A549 (cell line): ENCODE measurements around the gene RAX2. TPM values are rescaled to one million over a fixed set of nuclear protein-coding genes. Genes with fewer than 3 reads are reported as not detected.

Experiments used
- ATAC-seq, 2 experiments: fragments of 200-7000 bp in 1 of 2; fragments of >200 bp in 1 of 2; cut with Nextera tagmentation in 1 of 2; cut with Tn5 transposase in 1 of 2; 3 replicates each; pipeline versions ENCODE4 v1.8.0 to v1.9.1; 2018 to 2020; ENCODE audit warnings: mild to moderate bottlenecking in 1 of 2, moderate library complexity in 1 of 2
- CTCF ChIA-PET: fragments of 300-600 bp; sonication (Branson Sonifier 250); formaldehyde crosslinking; extraction: SDS; loops from one replicate; lab custom pipeline; 2021; ENCODE audit warnings: antibody characterized with exemption, inconsistent platforms; lab: Yijun Ruan, JAX
- POLR2A ChIA-PET: fragments of 350-600 bp; formaldehyde crosslinking; extraction: SDS; loops from one replicate; lab custom pipeline; 2021; ENCODE audit warnings: antibody characterized with exemption, inconsistent platforms; lab: Yijun Ruan, JAX
- DNase-seq, 2 experiments: peaks; one replicate each; pipeline versions ENCODE4 v3.0.0 to v3.0.0-alpha.2; 2011 to 2016; ENCODE audit warnings: low read depth in 1 of 2, low spot score in 1 of 2
- FAIRE-seq: peaks from 2 replicates; lab custom pipeline; 2011; peaks lifted over from hg19 to GRCh38; lab: Jason Lieb, UNC
- H3K27ac ChIP-seq, 2 experiments: fragments of >200 bp; sonication (Bioruptor Twin); formaldehyde crosslinking; 3 replicates each; pipeline ENCODE4 v1.5.1; 2016 to 2017
- H3K4me1 ChIP-seq: fragments of >200 bp; sonication (Bioruptor Twin); formaldehyde crosslinking; 3 replicates; pipeline ENCODE4 v1.6.1; 2016
- H3K4me2 ChIP-seq: fragments of >200 bp; sonication (Bioruptor Twin); formaldehyde crosslinking; 3 replicates; pipeline ENCODE4 v1.6.1; 2016
- H3K4me3 ChIP-seq: fragments of >200 bp; sonication (Bioruptor Twin); formaldehyde crosslinking; 3 replicates; pipeline ENCODE4 v1.5.1; 2016
- H3K9me3 ChIP-seq: fragments of >200 bp; sonication (Bioruptor Twin); formaldehyde crosslinking; 3 replicates; pipeline ENCODE4 v1.6.1; 2016
- CBX2 ChIP-seq: fragments of 200-600 bp; sonication (generic); IDR thresholded peaks from 2 replicates; pipeline ENCODE4 v1.6.1; 2016; ENCODE audit warnings: low read depth, mild to moderate bottlenecking, borderline replicate concordance
- CEBPB ChIP-seq, 2 experiments: fragments of >200 bp in 1 of 2; sonication (Bioruptor Twin) in 1 of 2; formaldehyde crosslinking in 1 of 2; IDR thresholded peaks; 2 replicates each; pipeline ENCODE4 v1.6.1; 2012 to 2016
- EP300 ChIP-seq, 2 experiments: fragments of >200 bp; sonication (Bioruptor Twin); formaldehyde crosslinking; IDR thresholded peaks; 2 replicates in 1 of 2; 3 replicates in 1 of 2; pipeline ENCODE4 v1.6.1; 2016 to 2017
- FOSB ChIP-seq: fragments of 250-450 bp; sonication (Bioruptor Pico); IDR thresholded peaks from 2 replicates; pipeline ENCODE4 v1.5.0; 2020; ENCODE audit warnings: mild to moderate bottlenecking, moderate library complexity
- FOXS1 ChIP-seq: fragments of 250-450 bp; sonication (Bioruptor Pico); IDR thresholded peaks from 2 replicates; pipeline ENCODE4 v1.5.0; 2020; ENCODE audit warnings: mild to moderate bottlenecking, moderate library complexity
- HOXB13 ChIP-seq: fragments of 250-450 bp; sonication (Bioruptor Pico); IDR thresholded peaks from 2 replicates; pipeline ENCODE4 v1.5.0; 2020; ENCODE audit warnings: low read depth, mild to moderate bottlenecking, moderate library complexity
- KDM1A ChIP-seq: fragments of 200-600 bp; sonication (generic); IDR thresholded peaks from 2 replicates; pipeline ENCODE4 v1.6.1; 2016; ENCODE audit warnings: low read depth, mild to moderate bottlenecking
- KDM5A ChIP-seq: fragments of 200-600 bp; sonication (generic); IDR thresholded peaks from 2 replicates; pipeline ENCODE4 v1.6.1; 2016; ENCODE audit warnings: antibody characterized with exemption, mild to moderate bottlenecking
- MYC ChIP-seq: IDR thresholded peaks from 2 replicates; pipeline ENCODE4 v1.6.1; 2012; ENCODE audit warnings: mild to moderate bottlenecking, inconsistent platforms, low read length, improper control_type of control experiment, borderline replicate concordance
- NPAS2 ChIP-seq: fragments of 250-450 bp; sonication (Bioruptor Pico); IDR thresholded peaks from 2 replicates; pipeline ENCODE4 v1.8.0; 2022; ENCODE audit warnings: mild to moderate bottlenecking, moderate library complexity, borderline replicate concordance
- NR3C1 ChIP-seq: fragments of >200 bp; sonication (Bioruptor Twin); formaldehyde crosslinking; IDR thresholded peaks from 3 replicates; pipeline ENCODE4 v1.6.1; 2017
- PHF8 ChIP-seq: fragments of 200-600 bp; sonication (generic); IDR thresholded peaks from 2 replicates; pipeline ENCODE4 v1.6.1; 2016; ENCODE audit warnings: low read depth, mild to moderate bottlenecking, antibody characterized with exemption, moderate library complexity, borderline replicate concordance
- RCOR1 ChIP-seq: fragments of 150-350 bp; IDR thresholded peaks from 2 replicates; pipeline ENCODE4 v1.6.1; 2014; ENCODE audit warnings: antibody characterized with exemption, low read length, low read depth
- RNF2 ChIP-seq: fragments of 200-600 bp; sonication (generic); IDR thresholded peaks from 2 replicates; pipeline ENCODE4 v1.6.1; 2016; ENCODE audit warnings: low read depth, mild to moderate bottlenecking, antibody characterized with exemption, moderate library complexity, borderline replicate concordance
- SMC3 ChIP-seq: fragments of >200 bp; sonication (Bioruptor Twin); formaldehyde crosslinking; IDR thresholded peaks from 3 replicates; pipeline ENCODE4 v1.6.1; 2018; ENCODE audit warnings: inconsistent platforms
- SREBF2 ChIP-seq: fragments of 450-650 bp; IDR thresholded peaks from 2 replicates; pipeline ENCODE4 v1.6.1; 2014; ENCODE audit warnings: mild to moderate bottlenecking, moderate library complexity
- WGBS: methylation state at CpG from one replicate; pipeline ENCODE4 v1.1.6; 2017; ENCODE audit errors: missing lambda C conversion rate; 5-methylcytosine and 5-hydroxymethylcytosine counted together
- polyA plus RNA-seq, 4 experiments: library from polyadenylated mRNA; depleted of rRNA in 3 of 4; stranded (reverse); fragments of >200 nt; fragmentation: RNase III in 1 of 4; extraction: RNeasy Plus Mini Kit Qiagen cat#74134 plus additional on column Dnase treatment in 1 of 4; gene quantifications; 2 replicates in 3 of 4; 3 replicates in 1 of 4; pipeline ENCODE4 v1.2.3, GENCODE V29; 2011 to 2017
- TF ChIP-seq, protein P1 (sequence below): fragments of 150-350 bp; IDR thresholded peaks from 2 replicates; pipeline ENCODE4 v1.6.1; 2014; ENCODE audit warnings: low read depth, mild to moderate bottlenecking, low read length
- TF ChIP-seq, protein P2 (sequence below): fragments of >200 bp; sonication (Bioruptor Twin); formaldehyde crosslinking; IDR thresholded peaks from 3 replicates; pipeline ENCODE4 v1.5.1; 2016
- TF ChIP-seq, protein P3 (sequence below): fragments of 450-650 bp; IDR thresholded peaks from 2 replicates; pipeline ENCODE4 v1.6.1; 2014; ENCODE audit warnings: antibody characterized with exemption
- TF ChIP-seq, protein P4 (sequence below): fragments of >200 bp; sonication (Bioruptor Twin); formaldehyde crosslinking; IDR thresholded peaks from 3 replicates; pipeline ENCODE4 v1.6.1; 2016
- TF ChIP-seq, protein P5 (sequence below): fragments of 200-600 bp; sonication (generic); IDR thresholded peaks from 2 replicates; pipeline ENCODE4 v1.6.1; 2016; ENCODE audit warnings: antibody characterized with exemption, mild to moderate bottlenecking, moderate library complexity
- TF ChIP-seq, protein P6 (sequence below): IDR thresholded peaks from 2 replicates; pipeline ENCODE4 v1.6.1; 2012; ENCODE audit warnings: low read depth, borderline replicate concordance

RAX2 gene
- polyA plus RNA-seq, 2 of the 4 experiments (the other 2 are of a cell fraction) = not detected

DNA sequence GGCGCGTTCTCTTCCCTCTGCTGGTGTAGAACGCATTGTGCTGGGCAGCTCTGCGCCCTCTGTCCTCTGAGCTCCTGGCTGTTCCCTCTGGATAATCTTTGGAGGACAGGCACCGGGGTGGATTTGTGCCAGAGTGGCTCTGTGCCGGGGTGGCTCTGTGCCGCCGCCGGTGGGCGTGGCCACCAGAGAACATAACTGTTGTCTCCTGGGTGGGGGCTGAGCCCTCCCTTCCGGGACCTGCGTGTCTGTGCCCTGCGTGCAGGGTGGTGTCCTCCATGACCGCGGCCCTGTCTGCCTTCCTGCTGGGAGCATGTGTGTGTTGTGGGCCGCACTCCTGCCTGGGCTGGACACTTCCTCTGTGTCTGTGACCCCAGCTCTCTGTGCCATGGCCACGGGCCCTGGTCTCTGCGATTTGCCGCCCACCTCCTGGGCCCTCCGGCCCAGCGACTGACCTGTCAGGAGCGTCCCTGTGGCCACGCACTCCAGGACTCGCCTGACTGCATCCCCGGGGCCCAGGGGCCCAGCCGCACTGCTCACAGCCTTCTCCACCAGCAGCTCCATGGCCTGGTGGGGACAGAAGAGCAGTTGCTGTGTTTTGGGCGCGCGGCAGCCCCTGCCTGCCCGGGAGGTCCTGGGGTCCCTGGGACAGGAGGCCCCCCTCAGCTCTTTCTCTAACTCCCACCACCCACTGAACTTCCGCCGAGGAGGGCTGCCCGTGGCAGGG, 36.6 kb upstream of the RAX2 start:
- 72% methylated on average over 6 of the region's 33 CpGs for WGBS
- ChIA-PET POLR2A (no interaction called here), CTCF (interaction anchor here (1.3 kb wide), 2 partner anchors 12 to 160 kb away, joined by 3 read pairs; no protein-coding TSS in a partner anchor)
- Histone ChIP-seq H3K4me3 (no peak overlapping the region), H3K4me2 (no peak overlapping the region), H3K27ac (no peak overlapping the region), H3K4me1 (no peaks in the 10 kb centered on the region), H3K9me3 (no peaks in the 10 kb centered on the region)
- ATAC-seq (no peak), FAIRE-seq (no peak), DNase-seq (no peak)
- TF ChIP-seq, protein P1, sequence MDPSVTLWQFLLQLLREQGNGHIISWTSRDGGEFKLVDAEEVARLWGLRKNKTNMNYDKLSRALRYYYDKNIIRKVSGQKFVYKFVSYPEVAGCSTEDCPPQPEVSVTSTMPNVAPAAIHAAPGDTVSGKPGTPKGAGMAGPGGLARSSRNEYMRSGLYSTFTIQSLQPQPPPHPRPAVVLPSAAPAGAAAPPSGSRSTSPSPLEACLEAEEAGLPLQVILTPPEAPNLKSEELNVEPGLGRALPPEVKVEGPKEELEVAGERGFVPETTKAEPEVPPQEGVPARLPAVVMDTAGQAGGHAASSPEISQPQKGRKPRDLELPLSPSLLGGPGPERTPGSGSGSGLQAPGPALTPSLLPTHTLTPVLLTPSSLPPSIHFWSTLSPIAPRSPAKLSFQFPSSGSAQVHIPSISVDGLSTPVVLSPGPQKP = no peak
- TF ChIP-seq, protein P2, sequence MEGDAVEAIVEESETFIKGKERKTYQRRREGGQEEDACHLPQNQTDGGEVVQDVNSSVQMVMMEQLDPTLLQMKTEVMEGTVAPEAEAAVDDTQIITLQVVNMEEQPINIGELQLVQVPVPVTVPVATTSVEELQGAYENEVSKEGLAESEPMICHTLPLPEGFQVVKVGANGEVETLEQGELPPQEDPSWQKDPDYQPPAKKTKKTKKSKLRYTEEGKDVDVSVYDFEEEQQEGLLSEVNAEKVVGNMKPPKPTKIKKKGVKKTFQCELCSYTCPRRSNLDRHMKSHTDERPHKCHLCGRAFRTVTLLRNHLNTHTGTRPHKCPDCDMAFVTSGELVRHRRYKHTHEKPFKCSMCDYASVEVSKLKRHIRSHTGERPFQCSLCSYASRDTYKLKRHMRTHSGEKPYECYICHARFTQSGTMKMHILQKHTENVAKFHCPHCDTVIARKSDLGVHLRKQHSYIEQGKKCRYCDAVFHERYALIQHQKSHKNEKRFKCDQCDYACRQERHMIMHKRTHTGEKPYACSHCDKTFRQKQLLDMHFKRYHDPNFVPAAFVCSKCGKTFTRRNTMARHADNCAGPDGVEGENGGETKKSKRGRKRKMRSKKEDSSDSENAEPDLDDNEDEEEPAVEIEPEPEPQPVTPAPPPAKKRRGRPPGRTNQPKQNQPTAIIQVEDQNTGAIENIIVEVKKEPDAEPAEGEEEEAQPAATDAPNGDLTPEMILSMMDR = no peak
- no peak for TF ChIP-seq RNF2
- TF ChIP-seq, protein P3, sequence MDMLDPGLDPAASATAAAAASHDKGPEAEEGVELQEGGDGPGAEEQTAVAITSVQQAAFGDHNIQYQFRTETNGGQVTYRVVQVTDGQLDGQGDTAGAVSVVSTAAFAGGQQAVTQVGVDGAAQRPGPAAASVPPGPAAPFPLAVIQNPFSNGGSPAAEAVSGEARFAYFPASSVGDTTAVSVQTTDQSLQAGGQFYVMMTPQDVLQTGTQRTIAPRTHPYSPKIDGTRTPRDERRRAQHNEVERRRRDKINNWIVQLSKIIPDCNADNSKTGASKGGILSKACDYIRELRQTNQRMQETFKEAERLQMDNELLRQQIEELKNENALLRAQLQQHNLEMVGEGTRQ = no peak
- no peak for TF ChIP-seq MYC
- TF ChIP-seq HOXB13 = no peak
- no peak for TF ChIP-seq NR3C1
- TF ChIP-seq RCOR1 = no peak
- no peak for TF ChIP-seq FOSB (CRISPR knock-in tag)
- TF ChIP-seq SMC3 = no peak
- TF ChIP-seq KDM1A = no peak
- TF ChIP-seq, protein P4, sequence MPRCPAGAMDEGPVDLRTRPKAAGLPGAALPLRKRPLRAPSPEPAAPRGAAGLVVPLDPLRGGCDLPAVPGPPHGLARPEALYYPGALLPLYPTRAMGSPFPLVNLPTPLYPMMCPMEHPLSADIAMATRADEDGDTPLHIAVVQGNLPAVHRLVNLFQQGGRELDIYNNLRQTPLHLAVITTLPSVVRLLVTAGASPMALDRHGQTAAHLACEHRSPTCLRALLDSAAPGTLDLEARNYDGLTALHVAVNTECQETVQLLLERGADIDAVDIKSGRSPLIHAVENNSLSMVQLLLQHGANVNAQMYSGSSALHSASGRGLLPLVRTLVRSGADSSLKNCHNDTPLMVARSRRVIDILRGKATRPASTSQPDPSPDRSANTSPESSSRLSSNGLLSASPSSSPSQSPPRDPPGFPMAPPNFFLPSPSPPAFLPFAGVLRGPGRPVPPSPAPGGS = no peak

DNA sequence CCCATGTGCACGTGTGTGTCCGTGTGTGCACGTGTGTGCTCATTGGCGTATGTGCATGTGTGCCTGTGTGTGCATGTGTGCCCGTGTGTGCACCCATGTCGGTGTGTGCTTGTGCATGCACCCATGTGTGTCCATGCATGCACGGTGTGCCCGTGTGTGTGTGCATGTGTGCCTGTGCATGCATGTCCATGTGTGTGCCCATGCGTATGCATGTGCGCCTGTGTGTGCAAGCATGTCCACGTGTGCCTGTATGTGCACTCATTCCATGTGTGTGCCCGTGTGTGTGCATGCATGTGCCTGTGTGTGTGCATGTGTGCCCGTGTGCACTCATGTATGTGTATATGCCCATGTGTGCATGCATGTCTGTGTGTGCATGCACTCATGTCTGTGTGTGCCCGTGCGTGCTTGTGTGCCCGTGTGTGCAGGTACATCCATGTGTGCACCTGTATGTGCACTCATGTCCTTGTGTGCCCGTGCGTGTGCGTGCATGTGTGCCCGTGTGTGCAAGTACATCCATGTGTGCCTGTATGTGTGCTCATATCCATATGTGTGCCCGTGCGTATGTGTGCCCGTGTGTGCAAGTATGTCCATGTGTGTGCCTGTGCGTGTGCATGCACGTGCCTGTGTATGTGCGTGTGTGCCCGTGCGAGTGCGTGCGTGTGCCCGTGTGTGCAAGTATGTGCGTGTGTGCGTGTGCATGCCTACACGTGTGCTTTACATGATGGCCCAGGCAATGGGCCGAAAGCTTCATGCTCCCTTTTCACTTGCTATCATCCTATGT, 35.7 kb upstream of the RAX2 start:
- Histone ChIP-seq H3K4me2 (no peak overlapping the region), H3K9me3 (no peaks in the 10 kb centered on the region), H3K27ac (no peak overlapping the region), H3K4me3 (no peak overlapping the region), H3K4me1 (no peaks in the 10 kb centered on the region)
- ATAC-seq = no peak
- no peak for DNase-seq
- 83% methylated on average over 27 of the region's 35 CpGs for WGBS
- POLR2A ChIA-PET = no interaction called here
- no peak for FAIRE-seq
- CTCF ChIA-PET = interaction anchor here (1.3 kb wide), 2 partner anchors 13 to 161 kb away, joined by 3 read pairs; no protein-coding TSS in a partner anchor
- TF ChIP-seq CEBPB (IDR thresholded peaks at IDR 0.05) (no peak), CBX2 (no peak), EP300 (IDR thresholded peaks at IDR 0.05) (no peak), KDM5A (no peak), FOXS1 (CRISPR knock-in tag) (no peak), NPAS2 (CRISPR knock-in tag) (no peak), PHF8 (no peak), SREBF2 (no peak)
- TF ChIP-seq, protein P5, sequence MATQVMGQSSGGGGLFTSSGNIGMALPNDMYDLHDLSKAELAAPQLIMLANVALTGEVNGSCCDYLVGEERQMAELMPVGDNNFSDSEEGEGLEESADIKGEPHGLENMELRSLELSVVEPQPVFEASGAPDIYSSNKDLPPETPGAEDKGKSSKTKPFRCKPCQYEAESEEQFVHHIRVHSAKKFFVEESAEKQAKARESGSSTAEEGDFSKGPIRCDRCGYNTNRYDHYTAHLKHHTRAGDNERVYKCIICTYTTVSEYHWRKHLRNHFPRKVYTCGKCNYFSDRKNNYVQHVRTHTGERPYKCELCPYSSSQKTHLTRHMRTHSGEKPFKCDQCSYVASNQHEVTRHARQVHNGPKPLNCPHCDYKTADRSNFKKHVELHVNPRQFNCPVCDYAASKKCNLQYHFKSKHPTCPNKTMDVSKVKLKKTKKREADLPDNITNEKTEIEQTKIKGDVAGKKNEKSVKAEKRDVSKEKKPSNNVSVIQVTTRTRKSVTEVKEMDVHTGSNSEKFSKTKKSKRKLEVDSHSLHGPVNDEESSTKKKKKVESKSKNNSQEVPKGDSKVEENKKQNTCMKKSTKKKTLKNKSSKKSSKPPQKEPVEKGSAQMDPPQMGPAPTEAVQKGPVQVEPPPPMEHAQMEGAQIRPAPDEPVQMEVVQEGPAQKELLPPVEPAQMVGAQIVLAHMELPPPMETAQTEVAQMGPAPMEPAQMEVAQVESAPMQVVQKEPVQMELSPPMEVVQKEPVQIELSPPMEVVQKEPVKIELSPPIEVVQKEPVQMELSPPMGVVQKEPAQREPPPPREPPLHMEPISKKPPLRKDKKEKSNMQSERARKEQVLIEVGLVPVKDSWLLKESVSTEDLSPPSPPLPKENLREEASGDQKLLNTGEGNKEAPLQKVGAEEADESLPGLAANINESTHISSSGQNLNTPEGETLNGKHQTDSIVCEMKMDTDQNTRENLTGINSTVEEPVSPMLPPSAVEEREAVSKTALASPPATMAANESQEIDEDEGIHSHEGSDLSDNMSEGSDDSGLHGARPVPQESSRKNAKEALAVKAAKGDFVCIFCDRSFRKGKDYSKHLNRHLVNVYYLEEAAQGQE = no peak
- TF ChIP-seq, protein P6, sequence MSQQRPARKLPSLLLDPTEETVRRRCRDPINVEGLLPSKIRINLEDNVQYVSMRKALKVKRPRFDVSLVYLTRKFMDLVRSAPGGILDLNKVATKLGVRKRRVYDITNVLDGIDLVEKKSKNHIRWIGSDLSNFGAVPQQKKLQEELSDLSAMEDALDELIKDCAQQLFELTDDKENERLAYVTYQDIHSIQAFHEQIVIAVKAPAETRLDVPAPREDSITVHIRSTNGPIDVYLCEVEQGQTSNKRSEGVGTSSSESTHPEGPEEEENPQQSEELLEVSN = no peak
- TF ChIP-seq, protein P2 = no peak
